ENCODE measurements around the gene GULP1.
"Not testable (repeated sequence)": the region's sequence is repeated elsewhere in the genome, so short reads cannot be mapped to it uniquely, and the experiment has no call there.

GULP1 gene, protein sequence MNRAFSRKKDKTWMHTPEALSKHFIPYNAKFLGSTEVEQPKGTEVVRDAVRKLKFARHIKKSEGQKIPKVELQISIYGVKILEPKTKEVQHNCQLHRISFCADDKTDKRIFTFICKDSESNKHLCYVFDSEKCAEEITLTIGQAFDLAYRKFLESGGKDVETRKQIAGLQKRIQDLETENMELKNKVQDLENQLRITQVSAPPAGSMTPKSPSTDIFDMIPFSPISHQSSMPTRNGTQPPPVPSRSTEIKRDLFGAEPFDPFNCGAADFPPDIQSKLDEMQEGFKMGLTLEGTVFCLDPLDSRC

GRCh38 chr2:188291617-188292347 is at the start of gene GULP1:
GULP1 (plus strand) TSS chr2:188291874; CDS start chr2:188477703, 185,829 bp downstream.
- peak; percentile 87 for DNase-seq

GRCh38 chr2:188243381-188243780 is 48.3 kb upstream of the GULP1 start:
- DNase-seq = peak; percentile 10

- DNase-seq = peak; percentile 3
Measured at GRCh38 chr2:188244383-188244782, 47.3 kb upstream of the GULP1 start.

DNA sequence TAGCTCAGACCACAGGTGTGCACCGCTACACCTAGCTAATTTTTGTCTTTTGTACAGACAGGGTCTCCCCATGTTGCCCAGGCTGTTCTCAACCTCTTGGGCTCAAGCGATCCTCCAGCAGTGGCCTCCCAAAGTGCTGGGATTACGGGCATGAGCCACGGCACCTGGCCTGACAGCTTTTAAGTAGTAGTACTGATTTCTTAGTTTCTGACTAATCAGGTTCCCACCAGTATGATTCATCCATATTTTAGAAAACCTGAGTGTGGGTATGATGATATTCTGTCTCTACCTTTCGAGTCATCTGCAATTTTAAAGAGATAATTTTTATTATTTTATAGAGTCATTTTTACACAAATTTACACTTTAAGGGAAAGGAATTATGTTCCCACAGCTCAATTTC is 46.4 kb upstream of the GULP1 start:
- DNase-seq = no peak

GRCh38 chr2:188248513-188248912 is 43.2 kb upstream of the GULP1 start:
- no peak for DNase-seq

DNA sequence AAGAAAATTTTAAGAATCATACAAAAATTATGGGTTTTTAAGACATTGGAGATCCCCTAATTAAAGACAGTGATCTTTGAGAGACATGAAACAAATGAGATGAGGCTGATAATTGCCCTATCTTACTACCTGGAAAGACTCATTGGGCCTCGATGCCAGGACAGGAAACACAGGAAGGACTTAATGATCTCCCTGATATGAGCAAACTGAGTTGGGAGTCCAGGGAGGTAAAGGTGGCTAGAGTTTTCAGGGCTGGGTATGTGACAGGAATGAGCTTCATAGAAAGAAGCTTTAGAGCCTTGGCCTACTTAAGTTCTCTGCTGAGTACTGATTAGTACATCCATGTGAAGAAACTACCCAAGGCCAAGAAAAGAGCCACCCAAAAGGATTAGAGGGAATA is 40.6 kb upstream of the GULP1 start:
- no peak for DNase-seq

DNA sequence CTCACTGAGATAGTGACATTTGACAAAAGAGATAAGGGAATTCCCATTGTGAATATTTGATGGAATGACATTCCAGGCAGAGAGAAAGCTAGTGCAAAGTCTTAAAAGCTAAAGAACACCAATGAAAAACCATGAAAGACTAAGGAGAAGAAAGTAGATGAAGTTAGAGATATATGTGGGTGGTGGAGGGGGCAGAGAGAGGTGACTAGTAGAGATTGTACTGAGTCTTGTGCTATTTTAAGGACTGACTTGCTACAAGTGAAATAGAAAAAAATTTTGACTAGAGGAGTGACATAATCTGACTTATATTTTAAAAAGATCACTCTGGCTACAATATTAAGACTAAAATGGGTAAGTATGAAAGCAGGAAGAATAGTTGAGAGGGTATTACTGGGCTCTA is 35.3 kb upstream of the GULP1 start:
- DNase-seq = no peak

DNA sequence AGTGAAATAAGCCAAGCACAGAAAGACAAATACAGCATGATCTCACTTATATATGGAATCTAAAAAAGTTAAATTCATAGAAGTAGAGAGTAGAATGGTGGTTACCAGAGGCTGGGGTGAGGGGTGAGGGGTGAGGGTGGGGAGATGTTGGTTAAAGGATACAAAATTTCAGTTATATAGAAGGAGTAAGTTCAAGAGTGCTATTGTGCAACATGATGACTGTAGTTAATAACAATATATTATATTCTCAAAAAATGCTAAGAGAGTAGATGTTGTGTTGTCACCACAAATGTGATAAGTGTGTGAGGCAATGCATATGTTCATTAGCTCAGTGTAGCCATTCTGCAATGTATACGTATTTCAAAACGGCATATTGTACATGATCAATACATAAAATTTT is 26.4 kb upstream of the GULP1 start:
- DNase-seq = no peak

GRCh38 chr2:188267776-188268175 is 23.9 kb upstream of the GULP1 start:
- no peak for DNase-seq

DNA sequence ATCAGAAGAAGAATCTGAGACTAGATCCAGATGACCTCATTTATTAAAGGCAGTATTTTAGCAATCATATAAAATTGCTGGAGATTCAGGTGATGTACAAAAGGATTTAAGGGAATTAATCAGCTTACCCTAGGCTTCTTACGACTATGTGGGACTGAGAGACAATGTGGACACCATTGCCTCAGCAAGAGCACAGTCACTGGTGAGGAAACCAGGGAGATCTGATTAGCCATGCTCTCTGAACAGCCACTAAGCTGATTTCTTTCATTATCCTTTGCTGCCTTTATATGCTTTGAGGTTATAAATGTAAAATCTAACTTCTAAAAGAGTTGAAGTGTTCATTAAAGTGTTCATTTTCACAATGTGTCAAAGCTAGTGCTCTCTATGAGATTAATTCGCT is 22.7 kb upstream of the GULP1 start:
- DNase-seq = no peak

GRCh38 chr2:188272121-188272520 is 19.6 kb upstream of the GULP1 start:
- no peak for DNase-seq

- DNase-seq = peak; percentile 4
Measured at GRCh38 chr2:188274274-188274673, 17.4 kb upstream of the GULP1 start.

- no peak for DNase-seq
Measured at GRCh38 chr2:188276255-188276654, 15.4 kb upstream of the GULP1 start.

DNA sequence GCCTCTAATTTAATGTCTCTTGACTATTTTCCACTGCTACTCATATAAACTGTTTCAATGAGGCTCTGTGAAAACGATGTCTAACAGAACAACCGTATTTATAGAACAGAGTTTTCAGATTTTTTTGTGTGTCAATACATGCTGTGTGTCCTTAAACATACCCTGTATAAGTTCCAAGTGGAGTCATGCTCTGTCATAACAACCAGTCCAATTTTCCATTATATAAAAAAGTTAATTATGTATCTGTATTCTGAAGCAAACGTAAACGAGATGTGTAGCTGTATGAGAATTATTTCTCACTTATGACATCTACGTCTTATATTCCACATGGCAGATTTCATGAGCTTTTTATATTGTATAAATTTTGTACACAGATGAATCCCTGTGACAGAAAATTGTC is 13.9 kb upstream of the GULP1 start:
- DNase-seq = no peak

DNA sequence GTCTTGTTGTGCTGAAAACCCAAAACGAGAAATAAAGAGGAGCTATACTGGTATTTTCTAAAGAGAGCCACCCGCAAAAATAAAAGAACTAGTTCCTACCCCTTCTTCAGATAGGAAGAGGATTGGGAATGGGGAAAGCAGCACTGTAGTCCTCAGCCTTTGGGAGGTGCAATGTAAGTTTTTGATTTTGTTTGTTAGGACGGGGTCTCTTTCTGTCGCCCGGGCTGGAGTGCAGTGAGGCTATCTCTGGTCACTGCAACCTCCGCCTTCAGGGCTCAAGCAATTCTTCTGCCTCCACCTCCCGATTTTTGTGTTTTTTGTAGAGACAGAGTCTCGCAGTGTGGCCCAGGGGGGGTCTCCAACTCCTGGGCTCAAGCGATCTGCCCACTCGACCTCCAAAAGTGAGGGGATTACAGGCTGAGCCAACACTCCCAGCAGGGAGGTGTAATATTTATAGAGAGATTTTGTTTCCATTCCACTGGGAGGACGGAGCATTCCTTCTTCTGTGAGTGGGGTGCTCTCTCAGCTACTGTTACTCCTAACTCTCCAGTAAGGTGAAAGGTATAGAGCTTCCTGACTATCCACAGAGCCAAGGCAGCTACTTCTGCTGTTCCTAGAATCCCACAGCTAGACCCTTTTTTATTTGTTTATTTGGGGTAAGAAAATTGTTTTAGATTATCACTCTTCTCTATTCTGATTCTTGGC is 13.1 kb upstream of the GULP1 start:
- peak; percentile 40 for DNase-seq

DNA sequence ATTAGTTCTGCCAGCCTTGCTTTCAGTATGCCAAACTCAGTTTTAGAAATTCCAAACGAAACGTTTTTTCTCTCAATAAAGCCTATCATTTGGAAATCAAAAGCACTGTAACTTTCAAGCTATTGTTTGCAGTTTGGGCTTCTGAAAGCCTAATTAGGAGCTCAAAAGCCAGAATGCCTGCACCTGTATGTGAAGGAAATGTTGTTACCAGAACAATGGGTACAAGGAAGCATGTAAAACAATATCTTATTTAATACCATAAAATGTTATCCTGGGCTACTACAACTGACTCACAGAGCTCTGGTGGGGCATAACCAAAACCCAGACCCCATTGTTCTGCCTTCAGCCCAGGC is 12.6 kb upstream of the GULP1 start:
- DNase-seq = peak; percentile 29

GRCh38 chr2:188280811-188281222 is 10.9 kb upstream of the GULP1 start:
- peak; percentile 3 for DNase-seq

DNA sequence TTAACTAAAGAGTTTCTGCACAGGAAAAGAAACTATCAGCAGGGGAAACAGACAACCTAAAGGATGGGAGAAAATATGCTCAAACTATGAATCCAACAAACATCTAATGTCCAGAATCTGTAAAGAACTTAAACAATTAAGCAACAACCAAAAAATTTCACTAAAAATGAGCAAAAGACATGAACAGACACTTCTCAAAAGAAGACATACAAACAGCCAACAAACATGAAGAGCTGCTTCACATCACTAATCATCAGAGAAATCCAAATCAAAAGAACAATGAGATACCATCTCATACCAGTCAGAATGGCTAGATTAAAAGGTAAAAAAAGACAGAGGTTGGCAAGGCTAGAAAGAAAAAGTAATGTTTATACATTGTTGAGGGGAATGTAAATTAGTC is 8.8 kb upstream of the GULP1 start:
- no peak for DNase-seq

- not testable (repeated sequence) for DNase-seq
Measured at GRCh38 chr2:188284251-188284650, 7.4 kb upstream of the GULP1 start.

DNA sequence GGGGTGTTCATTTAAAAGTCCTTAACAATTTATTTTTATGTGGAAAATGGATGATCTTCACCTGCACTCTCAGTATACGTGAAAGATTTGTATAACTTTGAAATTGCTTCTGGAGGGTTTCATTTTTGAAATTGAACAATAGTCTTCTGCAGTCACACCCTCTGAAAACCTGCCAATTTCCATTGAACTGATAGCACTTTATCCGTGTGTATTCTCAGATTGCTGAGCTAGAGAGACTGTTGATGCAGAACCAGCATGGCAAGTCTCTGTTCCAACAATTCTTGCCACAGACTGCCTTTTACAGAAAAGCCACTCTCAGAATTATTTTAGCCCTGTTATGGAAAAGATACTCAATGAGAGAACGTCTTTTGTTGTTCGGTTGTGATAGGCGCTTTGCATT is 6.6 kb upstream of the GULP1 start:
- DNase-seq = no peak

GRCh38 chr2:188285774-188286173 is 5.9 kb upstream of the GULP1 start:
- no peak for DNase-seq

- peak; percentile 69 for DNase-seq
Measured at GRCh38 chr2:188291142-188291616, 495 bp upstream of the GULP1 start.

- peak; percentile 89 for DNase-seq
Measured at GRCh38 chr2:188292348-188293239, 920 bp downstream of the GULP1 start.

All from NCI-H69 (cell line).